D341Med (cell line): ENCODE results near the gene PIP4K2A.
"Not testable (repeated sequence)": the region's sequence is repeated elsewhere in the genome, so short reads cannot be mapped to it uniquely, and the experiment has no call there.

Source experiments
- DNase-seq: peaks from one replicate; pipeline ENCODE4 v3.0.0; 2012; ENCODE audit warnings: low spot score

The PIP4K2A gene

DNA sequence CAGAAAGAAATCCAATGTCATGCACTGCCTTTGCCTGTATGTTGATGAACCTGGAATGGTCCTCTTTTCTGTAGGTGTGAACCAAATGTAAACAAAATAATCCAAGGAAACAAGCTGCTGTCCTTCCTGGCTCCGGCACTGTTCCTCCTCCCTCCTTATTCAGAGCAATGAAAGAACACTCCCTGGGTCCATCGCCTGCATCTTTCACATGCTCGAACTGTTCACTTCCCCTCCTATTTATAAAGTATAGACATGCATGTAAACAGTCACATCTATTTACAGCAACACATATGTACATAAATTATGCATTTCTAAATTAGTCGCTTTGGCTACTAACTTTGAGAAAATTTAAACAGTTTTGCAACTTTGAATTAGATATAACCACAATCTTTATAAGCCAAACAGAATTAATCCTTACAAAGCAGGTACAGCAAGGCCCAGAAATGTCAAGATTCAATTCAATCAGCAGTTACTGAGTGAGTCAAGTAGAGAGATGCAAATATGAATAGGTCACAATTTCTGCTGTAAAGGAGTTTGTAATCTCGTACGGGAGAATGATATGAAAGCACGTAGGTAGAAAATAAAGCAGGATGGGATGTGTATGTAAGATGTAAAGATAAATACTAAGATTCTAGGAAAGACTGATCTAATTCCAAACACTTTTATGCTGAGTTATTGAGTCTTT, 162.6 kb downstream of the PIP4K2A start:
- DNase-seq = no peak

GRCh38 chr10:22550732-22551131, 163.6 kb downstream of the PIP4K2A start:
- DNase-seq = peak; percentile 46

GRCh38 chr10:22548344-22548743, 166.0 kb downstream of the PIP4K2A start:
- no peak for DNase-seq

GRCh38 chr10:22545643-22546042, 168.7 kb downstream of the PIP4K2A start:
- no peak for DNase-seq

DNA sequence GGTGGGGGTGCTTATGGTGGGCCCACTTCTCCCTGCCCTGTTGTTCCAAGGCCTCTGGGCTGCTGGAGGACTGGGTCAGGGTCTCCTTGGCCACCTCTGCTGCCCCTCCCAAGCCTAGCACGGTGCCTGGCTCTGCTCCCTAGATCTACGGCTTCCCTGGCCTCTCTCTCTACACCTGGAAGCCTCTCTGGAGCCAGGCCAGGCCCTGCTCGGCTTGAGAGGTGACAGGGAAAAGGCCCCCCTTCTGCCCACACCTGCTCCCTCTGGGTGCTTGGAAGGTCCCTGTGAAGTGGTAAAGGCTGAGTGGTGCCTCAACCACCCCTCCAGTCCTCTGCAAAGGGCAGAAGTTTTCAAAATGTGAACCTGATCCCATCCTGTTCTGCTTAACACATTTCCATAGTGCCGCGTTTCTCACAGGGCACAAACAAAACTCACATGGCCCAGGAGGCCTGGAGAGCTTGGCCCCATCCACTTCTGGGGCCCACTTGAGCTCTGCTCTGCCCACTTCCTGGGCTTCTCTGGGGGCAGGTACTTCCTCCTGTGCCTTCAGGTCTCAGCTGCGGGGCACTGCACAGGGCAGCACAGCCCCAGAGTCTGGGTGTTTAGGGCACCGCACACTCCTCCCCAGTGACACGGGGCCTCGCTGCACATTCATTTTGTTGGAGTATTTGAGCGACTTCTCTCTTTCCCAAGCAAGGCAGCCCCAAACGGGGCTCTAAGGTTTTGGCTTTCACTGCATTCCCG, 169.9 kb downstream of the PIP4K2A start:
- DNase-seq = no peak

GRCh38 chr10:22542773-22543172, 171.6 kb downstream of the PIP4K2A start:
- no peak for DNase-seq

DNA sequence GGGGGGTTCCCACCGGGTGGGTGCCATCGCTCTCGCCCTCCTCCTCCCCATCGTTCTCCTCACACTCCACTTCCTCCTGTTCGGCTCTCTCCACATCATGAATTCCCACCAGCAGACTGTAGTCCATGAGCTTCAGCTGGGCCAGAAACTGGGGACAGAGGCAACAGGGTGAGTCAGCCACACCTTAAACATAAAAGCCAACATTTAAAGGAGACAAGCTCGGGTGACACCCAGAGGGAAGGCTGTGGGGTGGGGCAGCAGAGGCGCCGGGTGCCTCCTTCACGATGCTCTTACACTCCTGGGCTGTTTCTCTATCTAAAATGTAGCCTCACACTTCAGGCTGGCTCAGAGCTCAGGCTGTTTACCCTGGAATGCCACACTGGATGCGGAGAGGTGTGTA, 172.5 kb downstream of the PIP4K2A start:
- no peak for DNase-seq

GRCh38 chr10:22539579-22540298, 174.6 kb downstream of the PIP4K2A start:
- DNase-seq = no peak

DNA sequence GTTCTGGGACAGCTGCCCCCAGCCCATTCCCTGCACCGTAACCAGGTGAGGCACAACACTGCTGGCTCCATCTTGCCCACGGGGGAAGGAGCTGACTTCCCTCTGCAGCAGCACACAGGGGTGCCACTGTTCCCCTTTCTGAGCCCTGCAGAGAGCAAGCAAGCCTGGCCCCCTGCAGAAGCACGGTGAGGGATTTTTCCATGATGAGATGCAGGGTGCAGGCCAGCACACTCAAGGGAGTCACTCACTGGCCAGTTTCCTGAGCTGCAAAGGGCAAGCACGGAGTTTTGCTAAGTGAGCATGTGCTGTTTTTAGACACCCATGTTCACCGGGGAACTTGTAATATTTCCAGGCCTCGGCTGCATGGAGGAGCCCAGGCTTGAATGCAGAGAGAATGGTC, 176.6 kb downstream of the PIP4K2A start:
- no peak for DNase-seq

DNA sequence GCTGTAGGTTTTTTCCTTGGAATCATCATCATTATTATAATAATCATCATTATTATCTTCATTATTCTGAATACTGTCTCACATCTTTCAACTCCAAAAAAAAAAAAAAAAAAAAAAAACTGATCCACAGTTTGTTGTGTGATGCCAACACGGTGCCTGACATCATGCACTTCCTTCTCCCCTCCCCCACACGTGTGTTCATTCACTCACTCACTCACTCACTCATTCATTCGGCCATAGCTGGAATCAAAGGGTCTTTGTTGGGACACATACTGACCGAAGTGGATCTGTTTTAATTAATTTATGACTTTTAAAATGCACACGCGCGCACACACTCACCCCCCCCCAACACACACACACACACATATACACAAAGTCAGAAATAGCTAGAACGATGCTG, 177.8 kb downstream of the PIP4K2A start:
- DNase-seq = no peak

- DNase-seq = no peak
Observed at GRCh38 chr10:22534849-22535604, 179.4 kb downstream of the PIP4K2A start.

DNA sequence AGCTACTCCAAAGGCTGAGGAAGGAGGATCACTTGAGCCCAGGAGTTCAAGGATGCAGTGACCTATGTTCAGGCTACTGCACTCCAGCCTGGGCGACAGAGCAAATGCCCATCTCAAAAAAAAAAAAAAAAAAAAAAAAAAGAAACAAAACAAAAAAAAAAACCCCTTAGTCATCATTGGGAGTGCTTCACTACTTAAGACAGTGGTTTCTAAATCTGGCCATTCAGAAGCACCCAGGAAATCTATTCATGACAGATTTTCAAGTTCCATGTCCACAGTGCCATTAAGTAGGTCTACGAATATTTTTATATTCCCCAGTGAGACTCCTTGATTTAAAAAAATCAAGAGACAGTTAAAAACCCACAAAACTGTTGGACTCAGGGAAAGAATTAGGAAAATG, 182.9 kb downstream of the PIP4K2A start:
- no peak for DNase-seq

DNA sequence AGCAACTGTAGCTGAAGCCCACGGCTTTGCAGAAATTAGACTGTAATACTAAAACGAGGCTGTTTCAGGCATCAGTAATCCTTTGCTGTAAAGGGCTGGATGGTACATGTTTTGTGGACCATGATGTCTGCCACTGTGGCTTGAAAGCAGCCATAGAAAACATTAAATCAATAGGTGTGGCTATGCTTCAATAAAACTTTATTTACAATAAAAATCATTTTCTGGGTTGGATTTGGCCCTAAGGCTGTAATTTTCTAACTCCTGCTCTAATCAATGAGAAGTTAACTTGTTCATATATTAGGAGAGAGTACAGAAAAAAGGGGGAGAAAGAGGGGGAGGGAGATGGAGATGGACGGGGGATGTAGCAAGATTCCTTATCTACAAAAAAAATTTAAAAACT, 183.4 kb downstream of the PIP4K2A start:
- DNase-seq = no peak

- DNase-seq = no peak
Observed at GRCh38 chr10:22527520-22527919, 186.9 kb downstream of the PIP4K2A start.

GRCh38 chr10:22524333-22524732, 190.0 kb downstream of the PIP4K2A start:
- not testable (repeated sequence) for DNase-seq

DNA sequence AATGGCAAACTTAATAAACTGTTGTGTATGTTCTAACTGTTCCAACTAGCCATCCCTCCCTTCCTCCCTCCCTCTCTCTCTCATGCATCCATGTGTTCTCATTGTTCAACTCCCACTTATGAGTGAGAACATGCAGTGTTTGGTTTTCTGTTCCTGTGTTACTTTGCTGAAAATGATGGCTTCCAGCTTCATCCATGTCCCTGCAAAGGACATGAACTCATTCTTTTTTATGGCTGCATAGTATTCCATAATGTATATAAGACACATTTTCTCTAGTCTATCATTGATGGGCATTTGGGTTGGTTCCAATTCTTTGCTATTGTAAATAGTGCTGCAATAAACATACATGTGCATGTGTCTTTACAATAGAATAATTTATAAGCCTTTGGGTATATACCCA, 193.7 kb downstream of the PIP4K2A start:
- DNase-seq = not testable (repeated sequence)

GRCh38 chr10:22518167-22518724, 196.1 kb downstream of the PIP4K2A start:
- DNase-seq = no peak

DNA sequence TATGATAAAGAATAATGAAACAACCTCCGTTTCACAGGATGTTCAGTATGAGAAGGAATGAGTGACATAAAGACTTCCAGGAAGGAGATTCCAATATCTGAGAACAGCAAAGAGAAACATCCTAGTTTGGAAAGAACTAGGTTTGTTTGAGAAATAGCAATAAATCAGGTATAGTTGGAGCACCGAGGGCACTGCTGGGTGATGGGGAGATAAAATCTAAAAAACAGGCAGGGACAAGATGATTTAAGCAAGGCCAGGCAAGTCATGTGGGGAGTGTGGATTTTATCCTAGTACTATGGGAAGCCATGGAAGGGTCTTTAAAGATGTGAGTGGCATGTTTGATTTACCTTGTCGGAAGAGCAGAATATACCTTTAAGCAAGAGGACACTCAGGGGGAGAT, 199.4 kb downstream of the PIP4K2A start:
- no peak for DNase-seq

DNA sequence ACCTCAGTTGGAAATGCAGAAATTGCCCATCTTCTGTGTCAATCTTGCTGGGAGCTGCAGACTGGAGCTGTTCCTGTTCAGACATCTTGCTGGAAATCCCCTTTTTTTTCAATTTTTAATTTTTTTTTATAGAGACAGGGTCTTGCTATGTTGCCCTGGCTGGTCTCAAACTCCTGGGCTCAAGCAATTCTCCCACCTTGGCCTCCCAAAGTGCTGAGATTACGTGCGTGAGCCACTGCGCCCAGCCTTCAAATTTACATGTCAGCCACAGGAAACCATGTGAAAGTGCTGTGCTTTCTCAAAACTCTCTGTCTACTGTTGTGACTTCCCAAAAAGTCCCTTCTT, 200.0 kb downstream of the PIP4K2A start:
- not testable (repeated sequence) for DNase-seq

DNA sequence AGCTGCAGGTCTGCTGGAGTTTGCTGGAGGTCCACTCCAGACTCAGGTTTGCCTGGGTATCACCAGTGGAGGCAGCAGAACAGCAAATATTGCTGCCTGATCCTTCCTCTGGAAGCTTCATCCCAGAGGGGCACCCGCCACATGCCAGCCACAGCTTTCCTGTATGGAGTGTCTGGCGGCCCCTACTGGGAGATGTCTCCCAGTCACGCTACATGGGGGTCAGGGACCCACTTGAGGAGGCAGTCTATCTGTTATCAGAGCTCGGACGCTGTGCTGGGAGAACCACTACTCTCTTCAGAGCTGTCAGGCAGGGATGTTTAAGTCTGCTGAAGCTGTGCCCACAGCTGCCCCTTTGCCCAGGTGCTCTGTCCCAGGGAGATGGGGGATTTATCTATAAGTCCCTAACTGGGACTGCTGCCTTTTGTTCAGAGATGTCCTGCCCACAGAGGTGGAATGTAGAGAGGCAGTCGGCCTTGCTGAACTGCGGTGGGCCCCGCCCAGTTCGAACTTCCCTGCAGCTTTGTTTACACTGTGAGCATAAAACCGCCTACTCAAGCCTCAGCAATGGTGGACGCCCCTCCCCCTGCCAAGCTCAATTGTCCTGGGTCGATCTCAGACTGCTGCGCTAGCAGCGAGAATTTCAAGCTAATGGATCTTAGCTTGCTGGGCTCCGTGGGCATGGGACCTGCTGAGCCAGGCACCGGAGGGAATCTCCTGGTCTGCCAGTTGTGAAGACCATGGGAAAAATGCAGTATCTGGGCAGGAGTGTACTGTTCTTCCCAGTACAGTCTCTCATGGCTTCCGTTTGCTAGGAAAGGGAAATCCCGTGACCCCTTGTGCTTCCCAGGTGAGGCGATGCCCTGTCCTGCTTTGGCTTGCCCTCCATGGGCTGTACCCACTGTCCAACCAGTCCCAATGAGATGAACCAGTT, 200.6 kb downstream of the PIP4K2A start:
- DNase-seq = not testable (repeated sequence)

DNA sequence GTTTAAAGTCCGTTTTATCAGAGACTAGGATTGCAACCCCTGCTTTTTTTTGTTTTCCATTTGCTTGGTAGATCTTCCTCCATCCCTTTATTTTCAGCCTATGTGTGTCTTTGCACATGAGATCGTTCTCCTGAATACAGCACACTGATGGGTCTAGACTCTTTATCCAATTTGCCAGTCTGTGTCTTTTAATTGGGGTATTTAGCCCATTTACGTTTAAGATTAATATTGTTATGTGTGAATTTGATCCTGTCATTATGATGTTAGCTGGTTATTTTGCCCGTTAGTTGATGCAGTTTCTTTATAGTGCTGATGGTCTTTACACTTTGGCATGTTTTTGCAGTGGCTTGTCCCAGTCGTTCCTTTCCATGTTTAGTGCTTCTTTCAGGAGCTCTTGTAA, 202.4 kb downstream of the PIP4K2A start:
- DNase-seq = not testable (repeated sequence)
